HL-60 (cell line): ENCODE measurements around the gene DENND4B.

Experiments used
- CTCF ChIP-seq: IDR thresholded peaks from one replicate; pipeline ENCODE4 v1.5.1; 2011; ENCODE audit warnings: low read length, control low read depth, inconsistent platforms; ENCODE audit not compliant: insufficient read depth
- GABPA ChIP-seq: IDR thresholded peaks from 2 replicates; pipeline ENCODE4 v1.6.1; 2012; ENCODE audit warnings: low read depth
- POLR2AphosphoS5 ChIP-seq: IDR thresholded peaks from 2 replicates; pipeline ENCODE4 v1.6.1; 2012; ENCODE audit warnings: low read depth
- REST ChIP-seq: IDR thresholded peaks from 2 replicates; pipeline ENCODE4 v1.6.1; 2012; ENCODE audit warnings: low read depth; ENCODE audit not compliant: insufficient replicate concordance
- SPI1 ChIP-seq: IDR thresholded peaks from 2 replicates; pipeline ENCODE4 v1.6.1; 2012; ENCODE audit warnings: low read depth, mild to moderate bottlenecking, borderline replicate concordance

DNA sequence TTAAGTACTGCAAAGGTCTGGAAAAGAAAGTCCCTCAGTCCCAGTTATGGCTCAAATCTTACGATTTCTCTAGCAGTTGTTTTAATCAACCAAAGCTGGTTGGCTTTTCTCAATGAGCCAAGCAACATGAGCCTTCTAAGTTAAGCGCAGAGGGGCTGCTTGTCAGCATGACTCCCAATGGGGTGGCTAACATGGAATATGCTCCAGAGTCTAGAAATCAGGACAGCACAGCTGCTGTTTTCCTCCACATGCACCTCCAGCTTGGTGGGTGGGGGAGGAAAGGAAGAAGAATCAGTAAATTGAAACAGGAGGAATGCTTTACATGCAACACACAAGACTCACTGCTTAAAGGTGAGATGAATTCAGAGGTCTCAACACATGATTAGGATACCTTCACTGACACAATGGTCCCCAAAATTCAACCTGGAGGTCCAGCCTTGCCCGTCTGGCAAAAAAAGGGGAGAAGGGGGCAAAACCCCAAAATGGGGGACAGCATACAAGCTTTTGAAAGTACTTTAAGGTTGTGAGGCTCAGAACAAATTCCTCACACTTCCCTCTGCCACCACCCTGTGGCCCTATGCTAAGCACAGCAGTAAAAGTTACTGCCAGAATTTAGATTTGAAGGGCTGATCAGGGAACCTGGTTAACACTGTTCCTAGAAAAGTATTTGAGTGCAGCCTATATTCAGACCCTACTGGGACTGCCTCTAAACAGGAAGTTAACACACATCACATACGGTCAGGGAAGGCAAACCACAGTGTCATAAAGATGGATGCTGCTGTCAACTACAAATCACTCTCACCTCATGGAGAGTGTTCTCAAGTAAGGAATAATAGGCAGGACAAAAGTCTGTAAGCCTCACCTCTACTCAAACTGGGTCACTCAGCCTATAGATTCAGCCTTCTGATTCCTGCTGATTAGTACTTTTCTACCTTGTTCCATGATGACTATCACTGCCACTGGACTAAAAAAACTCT, 26.4 kb downstream of the DENND4B start:
- TF ChIP-seq CTCF, result no peak
- no peak for TF ChIP-seq POLR2AphosphoS5
- no peak for TF ChIP-seq GABPA
- no peak for TF ChIP-seq REST
- TF ChIP-seq SPI1, result no peak
